Measurements from ENCODE around the gene CLCN2. TPM values are rescaled to one million over a fixed set of nuclear protein-coding genes. Genes with fewer than 3 reads are reported as not detected.

CLCN2 gene
- total and polyA plus RNA-seq, 2 of the 8 experiments (the other 6 are each of a cell fraction or from before 2014, with no cell fraction given): 13.7 to 16.1 TPM

DNA sequence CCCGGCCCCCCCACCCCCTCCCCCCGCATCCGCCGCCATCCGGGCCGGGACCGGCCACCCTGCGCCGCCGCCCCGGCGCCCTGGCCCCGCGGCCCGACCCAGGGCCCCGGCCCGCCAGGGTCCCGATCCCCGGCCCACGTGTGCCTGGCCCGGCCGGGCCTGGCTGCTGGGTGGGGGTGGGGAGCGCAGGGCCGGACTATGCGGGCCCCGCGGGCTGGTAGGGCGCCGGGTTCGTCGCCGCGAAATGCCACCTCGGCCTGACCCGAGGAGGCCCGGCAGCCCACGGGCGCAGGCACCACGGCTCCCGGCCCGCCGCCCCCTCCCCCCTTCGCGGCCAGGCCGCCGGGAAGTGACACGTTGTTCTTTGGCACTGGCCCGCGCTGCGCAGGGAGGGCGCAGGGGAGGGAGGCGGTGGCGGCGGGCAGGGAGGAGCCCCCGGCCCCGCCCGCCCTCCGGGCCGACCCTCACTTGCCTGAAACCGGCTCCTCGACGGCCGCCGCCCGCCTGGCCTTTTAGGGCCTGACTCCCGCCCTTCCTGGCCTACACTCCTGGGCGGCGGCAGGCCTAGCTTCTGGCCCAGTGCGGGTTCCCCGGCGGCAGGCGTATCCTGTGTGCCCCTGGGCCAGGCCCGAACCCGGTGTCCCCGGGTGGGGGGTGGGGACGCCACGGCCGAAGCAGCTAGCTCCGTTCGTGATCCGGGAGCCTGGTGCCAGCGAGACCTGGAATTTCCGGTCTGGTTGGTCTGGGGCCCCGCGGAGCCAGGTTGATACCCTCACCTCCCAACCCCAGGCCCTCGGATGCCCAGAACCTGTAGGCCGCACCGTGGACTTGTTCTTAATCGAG is 46.5 kb downstream of the CLCN2 start:
- Histone ChIP-seq H2BK120ac (replicated peaks; ENCODE audit: low read depth, low read length) (no peak overlapping the region), H4K8ac (ENCODE audit: extremely low read depth, insufficient read depth, low read length) (peak overlapping the region; percentile 96; the same call in 1 of the 2 replicates), H3K9ac (replicated peaks in 1 of 4; ENCODE audit: extremely low read depth in 1 of 4, low read depth in 3 of 4, low read length in 3 of 4) (peak overlapping the region; percentile 70 to 99 (median 88)), H3K14ac (ENCODE audit: insufficient read length) (no peak overlapping the region), H3K18ac (ENCODE audit: extremely low read depth, low read length) (peak overlapping the region; percentile 19; the same call in 1 of the 2 replicates), H4K5ac (ENCODE audit: insufficient read length, low read depth, low read length) (peak overlapping the region; percentile 80), H2AK5ac (ENCODE audit: low read depth, low read length) (0 out of 2 replicates have a peak overlapping the region, but pooled peaks have one; percentile 65), H4K20me1 (replicated peaks in 1 of 2; ENCODE audit: control insufficient read depth in 1 of 2, insufficient read depth in 2 of 2, low read length in 2 of 2) (peaks cover 29 to 33% of the 10 kb centered on the region in 2 experiments), H3K9me3 (ENCODE audit: insufficient read depth in 2 of 2, low read depth in 1 of 2, low read length in 1 of 2) (no peaks in the 10 kb centered on the region), H2BK15ac (ENCODE audit: low read length) (no peak overlapping the region), H2BK20ac (ENCODE audit: low read length) (no peak overlapping the region), H3K4ac (replicated peaks; ENCODE audit: insufficient read length, low read depth, low read length) (peak overlapping the region; percentile 85), H3K27me3 (replicated peaks in 1 of 4; ENCODE audit: control insufficient read depth in 3 of 4, extremely low read depth in 1 of 4, insufficient read depth in 3 of 4, low read length in 3 of 4) (no peaks in the 10 kb centered on the region), H4K91ac (replicated peaks; ENCODE audit: insufficient read length, low read length) (no peak overlapping the region), H2AFZ (ENCODE audit: low read length) (no peak overlapping the region), H3K56ac (replicated peaks; ENCODE audit: insufficient read length, low read depth, low read length) (peak overlapping the region; percentile 59), H3K27ac (ENCODE audit: low read depth, low read length) (peak overlapping the region; percentile 82), H3K23me2 (ENCODE audit: low read depth, low read length) (no peaks in the 10 kb centered on the region; the same call in 1 of the 2 replicates), H3K36me3 (ENCODE audit: control insufficient read depth in 2 of 4, insufficient read depth in 4 of 4, low read length in 3 of 4) (peaks cover 9 to 32% (median 19%) of the 10 kb centered on the region in 4 experiments; a peak in 7 of 8 replicates), H3K4me3 (ENCODE audit: extremely low read depth in 1 of 4, insufficient read depth in 2 of 4, low read depth in 3 of 4, low read length in 4 of 4) (peak overlapping the region; percentile 44 to 96 (median 77)), H3K4me1 (replicated peaks in 1 of 4; ENCODE audit: control insufficient read depth in 3 of 4, insufficient read depth in 4 of 4, low read length in 3 of 4) (peaks cover 3 to 9% (median 6%) of the 10 kb centered on the region in 4 experiments), H2BK5ac (ENCODE audit: low read depth, low read length) (peak overlapping the region; percentile 66; the same call in 1 of the 2 replicates), H3K79me1 (ENCODE audit: low read depth, low read length) (peaks cover 11% of the 10 kb centered on the region), H2BK12ac (ENCODE audit: low read depth, low read length) (no peak overlapping the region), H3K4me2 (ENCODE audit: insufficient read depth in 1 of 2, low read depth in 2 of 2, low read length in 2 of 2) (peak overlapping the region; percentile 85 to 97), H3K79me2 (ENCODE audit: control insufficient read depth in 1 of 2, insufficient read depth in 2 of 2, low read length in 2 of 2) (peaks cover 37 to 52% of the 10 kb centered on the region in 2 experiments), H3K23ac (ENCODE audit: insufficient read length) (no peak overlapping the region)
- CTCF ChIA-PET (ENCODE audit: partially characterized antibody): interaction anchor here (0.5 to 1.9 kb wide), 5 partner anchors 10 to 1015 kb away, joined by 3 to 4 read pairs (median 4); no protein-coding TSS in a partner anchor
- DNase-seq (ENCODE audit: low read depth in 1 of 2, low spot score in 2 of 2): peak in 1 of 2 experiments; percentile 69
- WGBS, 2 experiments (ENCODE audit: extremely low coverage in 1 of 2, insufficient coverage in 1 of 2, insufficient read length in 1 of 2, insufficient replicate concordance in 2 of 2, low coverage in 1 of 2, low lambda C conversion rate in 2 of 2, missing lambda C conversion rate in 1 of 2): 4% methylated on average over 26 of the region's 89 CpGs; no CpG with 5 or more reads in 1 of the 2 experiments
- no peak for FAIRE-seq
- POLR2A ChIA-PET (ENCODE audit: partially characterized antibody): interaction anchor here (0.6 to 12.3 kb wide), 15 partner anchors 10 to 180 kb away, joined by 3 to 148 read pairs (median 5); partner anchors contain the start of genes CLCN2, EIF2B5, FAM131A and POLR2H
- TF ChIP-seq POLR2AphosphoS5 (IDR thresholded peaks at IDR 0.05; ENCODE audit: low read depth, low read length) (peak; percentile 41; the same call in 1 of the 2 replicates), ATF2 (IDR thresholded peaks at IDR 0.05; ENCODE audit: low read length) (0 out of 2 replicates have a peak, but pooled peaks have one; percentile 13), TAF7 (optimal IDR thresholded peaks at IDR 0.05; ENCODE audit: borderline replicate concordance, low read depth, low read length) (peak; percentile 39), NRF1 (IDR thresholded peaks at IDR 0.05; ENCODE audit: low read depth, low read length) (no peak), SIX5 (IDR thresholded peaks at IDR 0.05; ENCODE audit: low read depth, low read length) (no peak), RBBP5 (IDR thresholded peaks at IDR 0.05; ENCODE audit: borderline replicate concordance, low read depth, low read length) (0 out of 2 replicates have a peak, but pooled peaks have one; percentile 47), PHF8 (conservative IDR thresholded peaks at IDR 0.05; ENCODE audit: low read depth, low read length) (peak; percentile 58), KDM4A (IDR thresholded peaks at IDR 0.05; ENCODE audit: low read depth, low read length, severe bottlenecking) (peak; percentile 37)
